WTC11 (cell line): Measurements from ENCODE around the gene TRIM65. TPM values are rescaled to one million over a fixed set of nuclear protein-coding genes. Genes with fewer than 3 reads are reported as not detected.

Experiments used
- ATAC-seq: fragments of 200-7000 bp; cut with Tn5 transposase; 2 replicates; pipeline ENCODE4 v1.10.0; 2021; ENCODE audit warnings: mild to moderate bottlenecking, moderate library complexity
- CTCF ChIA-PET: fragments of 300-600 bp; sonication (Branson Sonifier 250); formaldehyde crosslinking; loops from one replicate; lab custom pipeline; 2021; ENCODE audit warnings: antibody characterized with exemption; lab: Charles Lee
- POLR2A ChIA-PET: fragments of 350-600 bp; sonication (Branson Sonifier 250); formaldehyde crosslinking; loops from one replicate; lab custom pipeline; 2021; ENCODE audit warnings: antibody characterized with exemption; lab: Charles Lee
- DNase-seq: peaks from one replicate; pipeline ENCODE4 v3.0.0; 2021; ENCODE audit warnings: low spot score
- H3K27ac Mint-ChIP-seq: 2 replicates; pipeline ENCODE4 v1.8.0; 2021; ENCODE audit warnings: mixed read lengths
- H3K27me3 Mint-ChIP-seq: 2 replicates; pipeline ENCODE4 v1.8.0; 2021; ENCODE audit warnings: low read depth, mild to moderate bottlenecking, moderate library complexity, mixed read lengths
- H3K36me3 Mint-ChIP-seq: 2 replicates; pipeline ENCODE4 v1.8.0; 2021; ENCODE audit warnings: mixed read lengths
- H3K4me1 Mint-ChIP-seq: 2 replicates; pipeline ENCODE4 v1.8.0; 2022; ENCODE audit warnings: mixed read lengths
- H3K4me3 Mint-ChIP-seq: 2 replicates; pipeline ENCODE4 v1.8.0; 2021; ENCODE audit warnings: mild to moderate bottlenecking, moderate library complexity, mixed read lengths
- H3K9me3 Mint-ChIP-seq: 2 replicates; pipeline ENCODE4 v1.8.0; 2021; ENCODE audit warnings: mixed read lengths
- CBFB ChIP-seq: sonication (generic); formaldehyde crosslinking; IDR thresholded peaks from 2 replicates; pipeline ENCODE4 v1.8.1; 2022; ENCODE audit warnings: mild to moderate bottlenecking, low read depth, missing genetic modification reagents
- ESRRA ChIP-seq: sonication (generic); formaldehyde crosslinking; IDR thresholded peaks from 2 replicates; pipeline ENCODE4 v1.8.1; 2022; ENCODE audit warnings: mild to moderate bottlenecking, missing genetic modification reagents, borderline replicate concordance
- FOXJ3 ChIP-seq: sonication (generic); formaldehyde crosslinking; IDR thresholded peaks from 2 replicates; pipeline ENCODE4 v1.9.0; 2021; ENCODE audit warnings: missing genetic modification reagents, mild to moderate bottlenecking, borderline replicate concordance
- FOXK1 ChIP-seq: sonication (generic); formaldehyde crosslinking; IDR thresholded peaks from 2 replicates; pipeline ENCODE4 v1.8.0; 2022; ENCODE audit warnings: mild to moderate bottlenecking, moderate library complexity, missing genetic modification reagents
- GTF2I ChIP-seq: fragments of 250-450 bp; sonication (Bioruptor Pico); conservative IDR thresholded peaks from 2 replicates; pipeline ENCODE4 v1.4.0; 2021; ENCODE audit warnings: mild to moderate bottlenecking
- NFATC4 ChIP-seq: fragments of 250-450 bp; sonication (Bioruptor Pico); IDR thresholded peaks from 2 replicates; pipeline ENCODE4 v1.9.0; 2021; ENCODE audit warnings: mild to moderate bottlenecking
- NFE2L1 ChIP-seq: sonication (generic); formaldehyde crosslinking; IDR thresholded peaks from 2 replicates; pipeline ENCODE4 v1.8.1; 2023; ENCODE audit warnings: missing genetic modification reagents
- NR3C1 ChIP-seq: sonication (generic); formaldehyde crosslinking; conservative IDR thresholded peaks from 2 replicates; pipeline ENCODE4 v1.8.1; 2023; ENCODE audit warnings: low read depth, mild to moderate bottlenecking, missing genetic modification reagents
- RELA ChIP-seq: sonication (generic); formaldehyde crosslinking; IDR thresholded peaks from 2 replicates; pipeline ENCODE4 v1.8.1; 2022; ENCODE audit warnings: missing genetic modification reagents, mild to moderate bottlenecking, borderline replicate concordance
- RORB ChIP-seq: fragments of 250-450 bp; sonication (Bioruptor Pico); IDR thresholded peaks from 2 replicates; pipeline ENCODE4 v1.9.0; 2021; ENCODE audit warnings: mild to moderate bottlenecking
- SMAD3 ChIP-seq: sonication (generic); formaldehyde crosslinking; IDR thresholded peaks from 2 replicates; pipeline ENCODE4 v1.8.0; 2022; ENCODE audit warnings: missing genetic modification reagents, mild to moderate bottlenecking, borderline replicate concordance
- SP1 ChIP-seq: sonication (generic); formaldehyde crosslinking; conservative IDR thresholded peaks from 2 replicates; pipeline ENCODE4 v1.8.1; 2022; ENCODE audit warnings: missing genetic modification reagents
- STAT6 ChIP-seq: sonication (generic); formaldehyde crosslinking; conservative IDR thresholded peaks from 2 replicates; pipeline ENCODE4 v1.8.1; 2023; ENCODE audit warnings: mild to moderate bottlenecking, low read depth, missing genetic modification reagents, moderate library complexity
- USF1 ChIP-seq: sonication (generic); formaldehyde crosslinking; IDR thresholded peaks from 2 replicates; pipeline ENCODE4 v1.8.0; 2022; ENCODE audit warnings: mild to moderate bottlenecking, missing genetic modification reagents
- ZBTB21 ChIP-seq: sonication (generic); formaldehyde crosslinking; IDR thresholded peaks from 2 replicates; pipeline ENCODE4 v1.8.1; 2023; ENCODE audit warnings: mild to moderate bottlenecking, missing genetic modification reagents, borderline replicate concordance
- ZMAT4 ChIP-seq: fragments of 250-450 bp; sonication (Bioruptor Pico); IDR thresholded peaks from 2 replicates; pipeline ENCODE4 v1.9.0; 2021; ENCODE audit warnings: mild to moderate bottlenecking
- ZNF232 ChIP-seq: sonication (generic); formaldehyde crosslinking; IDR thresholded peaks from 2 replicates; pipeline ENCODE4 v1.8.0; 2022; ENCODE audit warnings: mild to moderate bottlenecking, missing genetic modification reagents
- ZNF416 ChIP-seq: fragments of 250-450 bp; sonication (Bioruptor Pico); IDR thresholded peaks from 2 replicates; pipeline ENCODE4 v1.9.0; 2021; ENCODE audit warnings: mild to moderate bottlenecking, inconsistent platforms
- total RNA-seq: library from RNA; stranded (reverse); gene quantifications from 3 replicates; pipeline ENCODE4 v1.2.3, GENCODE V29; 2021
- TF ChIP-seq, protein P1 (sequence below): sonication (generic); formaldehyde crosslinking; IDR thresholded peaks from 2 replicates; pipeline ENCODE4 v1.8.0; 2022; ENCODE audit warnings: missing genetic modification reagents
- TF ChIP-seq, protein P2 (sequence below): fragments of 250-450 bp; sonication (Bioruptor Pico); IDR thresholded peaks from 2 replicates; pipeline ENCODE4 v1.8.0; 2021; ENCODE audit warnings: mild to moderate bottlenecking
- TF ChIP-seq, protein P3 (sequence below): fragments of 250-450 bp; sonication (Bioruptor Pico); IDR thresholded peaks from 2 replicates; pipeline ENCODE4 v1.9.0; 2021; ENCODE audit warnings: mild to moderate bottlenecking, borderline replicate concordance

Gene TRIM65
- total RNA-seq, 1 experiment from 2014 or later = 56.4 TPM

- Mint-ChIP-seq H3K4me1 (peaks cover 26% of the 10 kb centered on the region), H3K27me3 (no peaks in the 10 kb centered on the region), H3K4me3 (peak overlapping the region; percentile 44), H3K9me3 (no peaks in the 10 kb centered on the region), H3K27ac (peak overlapping the region; percentile 93), H3K36me3 (peaks cover 11% of the 10 kb centered on the region)
- ChIA-PET CTCF (interaction anchor here (0.5 to 7.5 kb wide), 16 partner anchors 11 to 774 kb away, joined by 3 to 71 read pairs (median 5); partner anchors contain the start of genes CDK3, MRPL38, TRIM47 and WBP2), POLR2A (interaction anchor here (0.9 kb wide), 2 partner anchors 17 to 39 kb away, joined by 3 read pairs; partner anchors contain the start of gene WBP2)
- ATAC-seq (no peak), DNase-seq (no peak)
- TF ChIP-seq SP1 (CRISPR knock-in tag) (no peak), GTF2I (no peak), ZMAT4 (CRISPR knock-in tag) (no peak), CBFB (CRISPR knock-in tag) (no peak), ZNF232 (CRISPR knock-in tag) (no peak), RORB (CRISPR knock-in tag) (no peak), ZNF416 (CRISPR knock-in tag) (no peak), NFATC4 (CRISPR knock-in tag) (no peak), ZBTB21 (no peak), SMAD3 (CRISPR knock-in tag) (no peak)
- TF ChIP-seq, protein P1, sequence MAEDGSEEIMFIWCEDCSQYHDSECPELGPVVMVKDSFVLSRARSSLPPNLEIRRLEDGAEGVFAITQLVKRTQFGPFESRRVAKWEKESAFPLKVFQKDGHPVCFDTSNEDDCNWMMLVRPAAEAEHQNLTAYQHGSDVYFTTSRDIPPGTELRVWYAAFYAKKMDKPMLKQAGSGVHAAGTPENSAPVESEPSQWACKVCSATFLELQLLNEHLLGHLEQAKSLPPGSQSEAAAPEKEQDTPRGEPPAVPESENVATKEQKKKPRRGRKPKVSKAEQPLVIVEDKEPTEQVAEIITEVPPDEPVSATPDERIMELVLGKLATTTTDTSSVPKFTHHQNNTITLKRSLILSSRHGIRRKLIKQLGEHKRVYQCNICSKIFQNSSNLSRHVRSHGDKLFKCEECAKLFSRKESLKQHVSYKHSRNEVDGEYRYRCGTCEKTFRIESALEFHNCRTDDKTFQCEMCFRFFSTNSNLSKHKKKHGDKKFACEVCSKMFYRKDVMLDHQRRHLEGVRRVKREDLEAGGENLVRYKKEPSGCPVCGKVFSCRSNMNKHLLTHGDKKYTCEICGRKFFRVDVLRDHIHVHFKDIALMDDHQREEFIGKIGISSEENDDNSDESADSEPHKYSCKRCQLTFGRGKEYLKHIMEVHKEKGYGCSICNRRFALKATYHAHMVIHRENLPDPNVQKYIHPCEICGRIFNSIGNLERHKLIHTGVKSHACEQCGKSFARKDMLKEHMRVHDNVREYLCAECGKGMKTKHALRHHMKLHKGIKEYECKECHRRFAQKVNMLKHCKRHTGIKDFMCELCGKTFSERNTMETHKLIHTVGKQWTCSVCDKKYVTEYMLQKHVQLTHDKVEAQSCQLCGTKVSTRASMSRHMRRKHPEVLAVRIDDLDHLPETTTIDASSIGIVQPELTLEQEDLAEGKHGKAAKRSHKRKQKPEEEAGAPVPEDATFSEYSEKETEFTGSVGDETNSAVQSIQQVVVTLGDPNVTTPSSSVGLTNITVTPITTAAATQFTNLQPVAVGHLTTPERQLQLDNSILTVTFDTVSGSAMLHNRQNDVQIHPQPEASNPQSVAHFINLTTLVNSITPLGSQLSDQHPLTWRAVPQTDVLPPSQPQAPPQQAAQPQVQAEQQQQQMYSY (CRISPR knock-in tag) = no peak
- TF ChIP-seq, protein P2, sequence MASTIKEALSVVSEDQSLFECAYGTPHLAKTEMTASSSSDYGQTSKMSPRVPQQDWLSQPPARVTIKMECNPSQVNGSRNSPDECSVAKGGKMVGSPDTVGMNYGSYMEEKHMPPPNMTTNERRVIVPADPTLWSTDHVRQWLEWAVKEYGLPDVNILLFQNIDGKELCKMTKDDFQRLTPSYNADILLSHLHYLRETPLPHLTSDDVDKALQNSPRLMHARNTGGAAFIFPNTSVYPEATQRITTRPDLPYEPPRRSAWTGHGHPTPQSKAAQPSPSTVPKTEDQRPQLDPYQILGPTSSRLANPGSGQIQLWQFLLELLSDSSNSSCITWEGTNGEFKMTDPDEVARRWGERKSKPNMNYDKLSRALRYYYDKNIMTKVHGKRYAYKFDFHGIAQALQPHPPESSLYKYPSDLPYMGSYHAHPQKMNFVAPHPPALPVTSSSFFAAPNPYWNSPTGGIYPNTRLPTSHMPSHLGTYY (CRISPR knock-in tag) = no peak
Measured at GRCh38 chr17:75894049-75894733, 2.6 kb downstream of the TRIM65 start.

DNA sequence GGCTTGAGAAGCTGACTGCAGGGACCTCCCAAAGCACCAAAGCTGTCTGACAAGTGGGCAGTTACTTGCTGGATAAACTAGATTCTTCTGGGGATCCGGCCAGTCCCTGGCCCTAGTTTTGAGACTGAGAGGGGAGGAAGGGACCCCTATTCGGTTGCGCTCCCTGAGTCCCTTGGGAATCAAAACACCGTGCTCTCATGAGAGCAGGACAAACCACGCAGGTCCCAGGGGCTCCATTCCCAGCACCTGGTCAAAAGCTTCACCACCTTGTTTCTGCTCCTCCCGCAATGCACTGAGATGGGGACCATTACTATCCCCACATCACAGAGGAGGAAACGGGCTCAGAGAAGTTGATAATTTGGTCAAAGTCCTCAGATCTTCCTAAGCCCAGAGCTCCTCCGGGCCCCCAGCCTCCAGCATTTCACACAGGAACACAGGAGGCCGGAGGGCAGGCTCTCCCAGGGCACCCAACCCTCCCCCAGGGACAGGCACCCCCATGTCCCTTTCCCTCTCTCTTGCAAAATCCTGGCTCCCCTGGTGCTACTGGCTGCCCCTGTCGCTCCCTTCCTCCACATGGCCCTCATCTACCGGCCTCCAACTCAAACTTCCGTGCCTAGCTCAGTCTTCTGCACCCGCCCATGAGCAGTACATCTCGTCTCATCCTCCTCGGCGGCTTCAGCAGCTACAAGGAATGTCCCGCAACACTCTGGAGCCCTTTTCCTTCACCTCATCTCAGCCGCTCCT lies 3.3 kb downstream of the TRIM65 start:
- ChIA-PET POLR2A (interaction anchor here (1.2 kb wide), 1 partner anchor 38 kb away, joined by 3 read pairs; the partner anchor contains the start of gene WBP2), CTCF (interaction anchor here (0.5 to 7.5 kb wide), 10 partner anchors 11 to 773 kb away, joined by 3 to 71 read pairs (median 6); partner anchors contain the start of genes MRPL38 and TRIM47)
- Mint-ChIP-seq H3K27ac (peak overlapping the region; percentile 93), H3K27me3 (no peaks in the 10 kb centered on the region), H3K4me1 (peaks cover 26% of the 10 kb centered on the region), H3K36me3 (peaks cover 7% of the 10 kb centered on the region; the same call in 1 of the 2 replicates), H3K9me3 (no peaks in the 10 kb centered on the region), H3K4me3 (peak overlapping the region; percentile 44)
- ATAC-seq (no peak), DNase-seq (no peak)
- TF ChIP-seq NFE2L1 (CRISPR knock-in tag) (no peak), ESRRA (CRISPR knock-in tag) (no peak), FOXJ3 (CRISPR knock-in tag) (no peak), NR3C1 (no peak), USF1 (no peak), RELA (CRISPR knock-in tag) (no peak), FOXK1 (no peak), STAT6 (CRISPR knock-in tag) (no peak)
- TF ChIP-seq, protein P3, sequence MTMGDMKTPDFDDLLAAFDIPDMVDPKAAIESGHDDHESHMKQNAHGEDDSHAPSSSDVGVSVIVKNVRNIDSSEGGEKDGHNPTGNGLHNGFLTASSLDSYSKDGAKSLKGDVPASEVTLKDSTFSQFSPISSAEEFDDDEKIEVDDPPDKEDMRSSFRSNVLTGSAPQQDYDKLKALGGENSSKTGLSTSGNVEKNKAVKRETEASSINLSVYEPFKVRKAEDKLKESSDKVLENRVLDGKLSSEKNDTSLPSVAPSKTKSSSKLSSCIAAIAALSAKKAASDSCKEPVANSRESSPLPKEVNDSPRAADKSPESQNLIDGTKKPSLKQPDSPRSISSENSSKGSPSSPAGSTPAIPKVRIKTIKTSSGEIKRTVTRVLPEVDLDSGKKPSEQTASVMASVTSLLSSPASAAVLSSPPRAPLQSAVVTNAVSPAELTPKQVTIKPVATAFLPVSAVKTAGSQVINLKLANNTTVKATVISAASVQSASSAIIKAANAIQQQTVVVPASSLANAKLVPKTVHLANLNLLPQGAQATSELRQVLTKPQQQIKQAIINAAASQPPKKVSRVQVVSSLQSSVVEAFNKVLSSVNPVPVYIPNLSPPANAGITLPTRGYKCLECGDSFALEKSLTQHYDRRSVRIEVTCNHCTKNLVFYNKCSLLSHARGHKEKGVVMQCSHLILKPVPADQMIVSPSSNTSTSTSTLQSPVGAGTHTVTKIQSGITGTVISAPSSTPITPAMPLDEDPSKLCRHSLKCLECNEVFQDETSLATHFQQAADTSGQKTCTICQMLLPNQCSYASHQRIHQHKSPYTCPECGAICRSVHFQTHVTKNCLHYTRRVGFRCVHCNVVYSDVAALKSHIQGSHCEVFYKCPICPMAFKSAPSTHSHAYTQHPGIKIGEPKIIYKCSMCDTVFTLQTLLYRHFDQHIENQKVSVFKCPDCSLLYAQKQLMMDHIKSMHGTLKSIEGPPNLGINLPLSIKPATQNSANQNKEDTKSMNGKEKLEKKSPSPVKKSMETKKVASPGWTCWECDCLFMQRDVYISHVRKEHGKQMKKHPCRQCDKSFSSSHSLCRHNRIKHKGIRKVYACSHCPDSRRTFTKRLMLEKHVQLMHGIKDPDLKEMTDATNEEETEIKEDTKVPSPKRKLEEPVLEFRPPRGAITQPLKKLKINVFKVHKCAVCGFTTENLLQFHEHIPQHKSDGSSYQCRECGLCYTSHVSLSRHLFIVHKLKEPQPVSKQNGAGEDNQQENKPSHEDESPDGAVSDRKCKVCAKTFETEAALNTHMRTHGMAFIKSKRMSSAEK (CRISPR knock-in tag) = no peak
